Measurements from ENCODE around the gene RPLP1.

The RPLP1 gene

DNA sequence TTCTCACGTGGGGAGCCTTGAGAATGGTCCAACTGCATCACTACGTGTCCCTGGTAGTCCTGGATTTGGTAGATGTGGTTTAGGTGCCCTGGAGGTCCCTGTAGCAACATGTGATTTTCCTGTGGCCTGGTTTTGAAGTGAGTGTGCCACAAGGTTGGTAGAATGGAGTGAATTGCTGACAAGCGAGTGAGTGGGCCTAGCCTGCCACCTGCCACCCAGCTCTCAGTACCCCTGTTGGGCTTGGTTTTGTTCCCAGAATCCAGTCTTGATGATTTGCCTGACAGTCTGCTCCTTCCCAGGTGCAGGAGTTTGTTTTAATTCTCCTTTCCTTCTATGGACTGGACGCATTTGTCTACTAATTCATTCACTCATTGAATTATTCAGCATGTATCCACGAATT, 19.4 kb downstream of the RPLP1 start:
- DNase-seq: no peak

- no peak for DNase-seq
These were observed 19.9 kb downstream of the RPLP1 start for GRCh38 chr15:69472562-69472961.

GRCh38 chr15:69474291-69474690, 21.7 kb downstream of the RPLP1 start:
- no peak for DNase-seq

- DNase-seq: no peak
These were observed 22.3 kb downstream of the RPLP1 start for GRCh38 chr15:69474846-69475455.

- DNase-seq: no peak
These were observed 23.2 kb downstream of the RPLP1 start for GRCh38 chr15:69475769-69476358.

GRCh38 chr15:69476704-69477473, 24.3 kb downstream of the RPLP1 start:
- no peak for DNase-seq

GRCh38 chr15:69478259-69478781, 25.7 kb downstream of the RPLP1 start:
- DNase-seq: no peak

DNA sequence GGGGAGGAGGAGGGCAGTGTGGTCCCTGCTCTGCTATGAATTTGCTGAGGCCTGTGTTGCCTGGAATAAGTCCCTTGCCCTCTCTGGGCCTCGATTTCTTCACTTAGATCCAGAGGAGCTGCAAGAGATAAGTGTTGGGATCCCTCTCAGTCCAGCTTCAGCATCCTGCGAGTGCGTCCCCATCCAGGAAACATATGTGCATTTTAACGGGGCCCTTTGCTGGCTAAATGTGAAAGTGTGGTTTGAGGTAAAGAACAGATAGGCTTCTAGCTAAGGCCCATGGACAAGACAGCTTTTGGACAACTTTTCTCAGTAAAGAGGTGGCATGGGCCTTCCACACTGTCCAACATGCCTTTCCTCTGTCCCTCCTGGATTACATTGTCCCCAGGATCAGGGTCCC, 26.5 kb downstream of the RPLP1 start:
- DNase-seq: no peak

DNA sequence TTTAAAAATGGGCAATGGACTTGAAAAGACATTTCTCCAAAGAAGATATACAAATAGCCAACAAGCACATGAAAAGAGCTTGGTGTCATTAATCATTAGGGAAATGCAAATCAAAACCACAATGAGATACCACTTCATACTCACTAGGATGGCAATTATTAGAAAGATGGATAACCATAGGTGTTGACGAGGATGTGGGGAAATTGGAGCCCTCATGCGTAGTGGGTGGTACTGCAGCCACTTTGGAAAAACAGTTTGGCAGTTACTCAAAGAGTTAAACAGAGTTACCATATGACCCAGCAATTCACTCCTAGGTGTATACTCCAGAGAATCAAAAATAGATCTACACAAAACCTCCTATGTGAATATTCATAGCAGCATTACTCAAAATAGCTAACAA, 27.4 kb downstream of the RPLP1 start:
- no peak for DNase-seq

DNA sequence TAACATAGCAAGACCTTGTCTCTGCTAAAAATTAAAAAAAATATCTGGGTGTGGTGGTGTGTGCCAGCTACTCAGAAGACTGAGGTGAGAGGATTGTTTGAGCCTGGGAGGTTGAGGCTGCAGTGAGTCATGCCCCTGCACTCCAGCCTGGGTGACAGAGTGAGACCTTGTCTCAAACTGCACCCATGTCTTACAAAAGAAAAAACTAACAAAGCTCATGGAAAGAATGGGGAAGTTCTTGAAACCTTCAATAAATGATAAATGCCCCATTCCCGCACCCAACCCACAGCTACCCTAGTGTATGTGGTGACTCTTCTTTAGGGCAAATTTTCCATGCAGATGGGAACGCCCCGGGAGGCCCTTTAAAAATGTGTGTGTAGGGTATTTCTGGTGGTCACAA, 28.3 kb downstream of the RPLP1 start:
- no peak for DNase-seq

DNA sequence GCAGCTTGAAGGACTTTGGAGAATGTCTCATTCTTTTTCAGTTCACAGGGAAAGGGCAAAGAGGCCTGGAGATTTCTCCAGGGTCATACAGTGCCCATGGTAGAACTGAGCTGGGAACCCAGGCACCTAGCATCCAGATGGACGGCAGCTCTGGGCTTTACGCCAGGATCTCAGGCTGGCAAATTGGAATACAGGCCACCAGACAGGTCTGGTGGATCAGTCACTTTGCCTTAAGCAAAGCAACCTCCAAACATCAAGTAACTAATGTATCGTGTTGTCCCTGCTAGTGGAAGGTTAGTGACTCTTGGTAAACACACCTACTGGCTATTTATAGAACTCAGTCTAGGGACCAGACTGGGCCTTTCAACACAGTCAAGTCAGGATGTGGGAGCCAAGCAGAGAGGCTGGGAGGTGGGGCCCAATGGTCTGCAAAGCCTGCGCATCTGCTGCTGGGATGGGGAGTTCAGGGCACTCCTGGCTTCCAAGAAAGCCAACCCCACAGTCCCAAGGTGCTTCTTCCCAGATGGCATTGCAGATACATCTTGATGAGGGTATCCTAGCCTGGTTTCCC, 30.2 kb downstream of the RPLP1 start:
- DNase-seq: no peak

DNA sequence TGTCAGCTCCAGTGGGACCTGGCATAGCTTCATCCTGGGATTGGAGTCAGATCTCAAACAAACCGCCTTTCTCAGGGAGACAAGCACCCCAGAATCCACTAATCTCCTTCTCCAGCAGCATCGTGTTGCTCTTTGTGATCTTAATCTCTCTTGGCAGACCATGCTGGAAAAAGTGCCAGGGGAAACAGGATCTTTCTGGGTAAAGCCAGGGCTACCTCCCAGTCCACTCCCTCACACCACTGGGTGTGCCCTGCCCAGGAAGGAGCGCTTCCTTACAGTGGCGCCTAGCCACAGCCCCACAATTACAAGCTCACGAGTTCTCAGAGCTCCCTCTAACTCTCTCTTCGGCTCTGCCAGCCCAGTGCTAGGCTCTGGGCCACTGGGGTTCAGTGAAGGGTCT, 32.2 kb downstream of the RPLP1 start:
- DNase-seq: no peak

- DNase-seq: no peak
These were observed 34.0 kb downstream of the RPLP1 start for GRCh38 chr15:69486481-69487110.

GRCh38 chr15:69489073-69489571, 36.5 kb downstream of the RPLP1 start:
- DNase-seq: no peak

DNA sequence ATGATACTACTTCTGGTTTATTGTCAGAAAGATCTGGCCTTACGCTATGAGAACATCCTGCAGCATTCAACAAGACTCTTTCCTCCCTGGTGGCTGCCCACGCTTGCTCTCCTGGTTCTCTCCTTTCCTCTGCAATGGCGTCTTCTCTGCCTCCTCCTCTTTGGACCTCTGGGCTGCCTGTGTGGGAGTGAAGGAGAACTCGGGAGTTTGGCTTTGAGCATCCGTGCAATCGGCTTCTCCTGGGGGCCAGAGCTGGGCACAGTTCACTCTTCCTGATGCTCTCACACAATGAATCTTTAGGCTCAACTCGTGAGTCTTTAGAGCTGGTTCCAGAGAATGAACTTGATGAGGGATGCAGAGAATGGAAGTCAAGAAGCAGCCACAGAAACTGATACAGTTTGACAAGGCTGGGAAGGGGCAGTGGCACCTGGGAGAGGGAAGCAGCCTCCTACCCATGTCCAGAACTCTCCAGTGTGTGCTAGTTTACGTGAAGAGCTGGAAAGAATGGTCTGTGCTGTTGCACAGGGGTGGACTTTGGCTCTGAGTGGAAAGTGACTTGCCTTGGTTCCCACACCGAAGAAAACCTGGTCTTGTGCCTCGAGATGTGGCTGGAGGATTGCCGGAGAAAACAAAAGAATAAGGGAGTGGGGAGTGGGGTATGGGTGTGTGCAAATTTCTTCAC, 37.9 kb downstream of the RPLP1 start:
- no peak for DNase-seq

GRCh38 chr15:69491038-69491505, 38.5 kb downstream of the RPLP1 start:
- no peak for DNase-seq

GRCh38 chr15:69493406-69493805, 40.8 kb downstream of the RPLP1 start:
- no peak for DNase-seq

- DNase-seq: no peak
These were observed 43.4 kb downstream of the RPLP1 start for GRCh38 chr15:69496001-69496400.

DNA sequence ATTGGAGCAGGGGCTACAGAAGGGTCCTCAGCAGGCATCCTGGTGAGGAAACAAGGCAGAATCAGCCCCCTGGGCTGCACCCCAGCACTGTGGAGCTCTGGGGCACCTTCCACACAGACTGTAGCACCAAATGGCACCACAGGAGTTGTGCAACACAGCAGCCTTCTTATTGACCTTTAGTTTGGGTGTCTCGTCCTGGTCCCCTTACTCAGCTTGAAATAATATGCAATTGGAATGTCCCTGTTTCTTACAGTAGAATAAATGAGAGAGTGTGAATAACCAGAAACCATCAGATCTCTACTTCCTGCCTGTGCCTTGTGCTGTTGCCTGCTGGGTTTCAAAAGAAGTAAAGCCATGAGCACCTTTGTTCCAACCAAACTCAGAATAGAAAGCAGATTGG, 44.5 kb downstream of the RPLP1 start:
- no peak for DNase-seq

GRCh38 chr15:69497667-69498066, 45.0 kb downstream of the RPLP1 start:
- DNase-seq: no peak

- DNase-seq: no peak
These were observed 45.7 kb downstream of the RPLP1 start for GRCh38 chr15:69498282-69498681.

DNA sequence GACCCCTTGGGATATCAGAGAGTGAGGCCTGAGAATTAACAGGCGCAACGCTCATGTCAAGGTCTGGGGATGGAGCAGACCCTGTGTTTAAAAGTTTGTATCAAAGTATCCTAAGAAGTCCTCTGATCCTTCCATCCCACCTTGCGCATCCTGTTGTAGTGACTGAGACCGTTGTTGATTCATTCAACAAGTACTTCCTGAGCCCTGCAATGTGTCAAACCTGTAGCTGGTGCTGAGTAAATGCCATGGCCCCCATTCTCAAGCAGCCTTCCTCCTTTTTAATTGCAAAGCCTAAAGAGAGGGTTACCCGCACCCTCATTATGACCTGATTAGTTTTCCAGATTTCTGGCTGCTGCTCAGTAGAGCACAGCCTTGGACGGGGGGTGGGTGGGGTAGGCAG, 46.4 kb downstream of the RPLP1 start:
- DNase-seq: no peak

Measured in NCI-H187 treated with DMSO at 0.1 percent for 48 hours (cell line).